Thyroid gland (tissue), 4 donors: ENCODE measurements around the gene EPS15. TPM values are rescaled to one million over a fixed set of nuclear protein-coding genes. Genes with fewer than 3 reads are reported as not detected.
A peak's percentile ranks its signal among the peaks of the same experiment; 100 is the strongest.
"Not testable (repeated sequence)": the region's sequence is repeated elsewhere in the genome, so short reads cannot be mapped to it uniquely, and the experiment has no call there.

ENCODE experiments used
- DNase-seq, 2 donors: peaks; one replicate each; pipeline ENCODE4 v3.0.0-alpha.2; 2019
- H3K27ac ChIP-seq, 3 donors: fragments of 200-600 bp; sonication (generic); 1 replicate in 2 of 3; 2 replicates in 1 of 3; pipeline ENCODE4 v1.5.1; 2016 to 2019; ENCODE audit warnings: mild to moderate bottlenecking in 1 of 3, moderate library complexity in 1 of 3
- H3K27me3 ChIP-seq: fragments of 200-600 bp; sonication (generic); one replicate; pipeline ENCODE4 v1.5.1; 2019
- H3K36me3 ChIP-seq, 2 donors: fragments of 200-600 bp; sonication (generic); one replicate each; pipeline ENCODE4 v1.5.1; 2016 to 2019
- H3K4me1 ChIP-seq, 2 donors: fragments of 200-600 bp; sonication (generic); one replicate each; pipeline ENCODE4 v1.5.1; 2017 to 2019
- H3K4me3 ChIP-seq, 3 donors: fragments of 200-600 bp; sonication (generic); replicated peaks in 1 of 3; 1 replicate in 2 of 3; 2 replicates in 1 of 3; pipeline ENCODE4 v1.5.1; 2016; ENCODE audit warnings: mild to moderate bottlenecking in 1 of 3
- H3K9me3 ChIP-seq: fragments of 200-600 bp; sonication (generic); one replicate; pipeline ENCODE4 v1.5.1; 2017
- CTCF ChIP-seq, 6 experiments: fragments of 200-600 bp in 3 of 6; fragments of 450-650 bp in 3 of 6; sonication (generic) in 3 of 6; IDR thresholded peaks; one replicate each; pipeline ENCODE4 v1.5.1; 2016 to 2019; ENCODE audit warnings: antibody characterized with exemption in 6 of 6, mild to moderate bottlenecking in 2 of 6, inconsistent platforms in 1 of 6, moderate library complexity in 1 of 6
- POLR2A ChIP-seq, 2 donors: fragments of 450-650 bp; IDR thresholded peaks; one replicate each; pipeline ENCODE4 v1.6.1; 2017; ENCODE audit warnings: antibody characterized with exemption in 2 of 2, mild to moderate bottlenecking in 2 of 2, moderate library complexity in 1 of 2
- WGBS, 2 donors: methylation state at CpG; one replicate each; pipeline ENCODE4 v1.1.5; 2017; 5-methylcytosine and 5-hydroxymethylcytosine counted together
- intact Hi-C: fragments of 100-400 bp; cut with DNase I; formaldehyde crosslinking; loops from one replicate; pipeline ENCODE4 v1.15.1; 2023
- total RNA-seq, 4 donors: library from RNA; depleted of rRNA; stranded (reverse); fragments of >200 nt; gene quantifications; one replicate each; pipeline ENCODE4 v1.2.3, GENCODE V29; 2016

The EPS15 gene
- total RNA-seq, 4 donors from 2014 or later, result 88.0 to 128 (median 102) TPM

GRCh38 chr1:51506537-51506936, 12.5 kb downstream of the EPS15 start:
- Histone ChIP-seq H3K9me3 (no peaks in the 10 kb centered on the region), H3K27me3 (no peaks in the 10 kb centered on the region), H3K4me3 (no peak overlapping the region), H3K36me3 (no peaks in the 10 kb centered on the region), H3K4me1 (peaks cover 19 to 27% of the 10 kb centered on the region in 2 donors), H3K27ac (no peak overlapping the region)
- TF ChIP-seq POLR2A (IDR thresholded peaks at IDR 0.05) (no peak), CTCF (IDR thresholded peaks at IDR 0.05) (no peak)
- 25 to 26% methylated on average over 3 of the region's 3 CpGs for WGBS, 2 donors
- DNase-seq, result peak in 1 of 2 donors; percentile 10
- intact Hi-C loops, result no loop called here

DNA sequence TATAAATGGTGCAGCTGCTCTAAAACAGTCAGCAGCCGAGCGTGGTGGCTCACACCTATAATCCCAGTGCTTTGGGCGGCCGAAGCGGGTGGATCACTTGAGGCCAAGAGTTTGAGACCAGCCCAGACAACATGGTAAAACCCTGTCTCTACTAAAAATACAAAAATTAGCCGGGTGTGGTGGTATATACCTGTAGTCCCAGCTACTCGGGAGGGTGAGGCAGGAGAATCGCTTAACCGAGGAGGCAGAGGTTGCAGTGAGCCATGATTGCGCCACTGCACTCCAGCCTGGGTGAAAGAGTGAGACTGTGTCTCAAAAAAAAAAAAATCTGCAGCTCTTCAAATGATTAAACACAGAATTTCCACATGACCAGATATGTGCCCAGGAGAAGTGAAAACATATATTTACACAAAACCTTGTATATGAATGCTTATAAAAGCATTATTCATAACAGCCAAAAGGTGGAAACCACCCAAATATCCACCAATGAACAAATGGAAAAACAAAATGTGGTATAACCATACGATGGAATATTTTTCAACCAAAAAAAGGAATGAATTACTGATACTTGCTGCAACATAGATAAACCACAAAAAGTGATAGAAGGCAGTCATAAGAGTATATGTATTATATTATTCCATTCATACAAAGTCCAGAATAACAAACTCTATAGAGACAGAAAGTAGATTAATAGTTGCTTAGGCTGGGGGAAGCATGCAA, 14.1 kb downstream of the EPS15 start:
- no peaks in the 10 kb centered on the region for H3K9me3 ChIP-seq
- H3K4me1 ChIP-seq, result peaks cover 16 to 20% of the 10 kb centered on the region in 2 donors
- intact Hi-C loops, result no loop called here
- no peaks in the 10 kb centered on the region for H3K27me3 ChIP-seq
- 90 to 92% methylated on average over 11 of the region's 11 CpGs for WGBS, 2 donors
- no peak overlapping the region for H3K4me3 ChIP-seq
- TF ChIP-seq POLR2A (IDR thresholded peaks at IDR 0.05), result no peak
- no peak for TF ChIP-seq CTCF (IDR thresholded peaks at IDR 0.05)
- no peak for DNase-seq
- H3K27ac ChIP-seq, result no peak overlapping the region
- H3K36me3 ChIP-seq, result no peaks in the 10 kb centered on the region

DNA sequence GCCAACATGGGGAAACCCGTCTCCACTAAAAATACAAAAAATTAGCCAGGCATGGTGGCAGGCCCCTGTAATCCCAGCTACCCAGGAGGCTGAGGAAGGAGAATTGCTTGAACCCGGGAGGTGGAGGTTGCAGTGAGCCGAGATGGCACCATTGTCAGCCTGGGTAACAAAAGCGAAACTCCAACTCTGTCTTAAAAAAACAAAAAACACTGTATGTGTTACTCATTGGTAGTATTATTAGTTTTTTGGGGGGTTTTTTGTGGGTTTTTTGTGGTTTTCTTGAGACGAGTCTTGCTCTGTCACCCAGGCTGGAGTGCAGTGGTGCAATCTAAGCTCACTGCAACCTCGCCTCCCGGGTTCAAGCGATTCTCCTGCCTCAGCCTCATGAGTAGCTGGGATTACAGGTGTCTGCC, 17.8 kb downstream of the EPS15 start:
- H3K27ac ChIP-seq, DNase-seq, H3K36me3 ChIP-seq, intact Hi-C loops, H3K4me3 ChIP-seq, H3K4me1 ChIP-seq, H3K27me3 ChIP-seq, H3K9me3 ChIP-seq: not testable (repeated sequence)
- 89 to 91% methylated on average over 8 of the region's 8 CpGs for WGBS, 2 donors

- WGBS, 2 donors, result 98 to 99% methylated on average over 2 of the region's 2 CpGs
- intact Hi-C loops, result no loop called here
- Histone ChIP-seq H3K27ac (no peak overlapping the region), H3K27me3 (no peaks in the 10 kb centered on the region), H3K4me1 (peaks cover 4 to 6% of the 10 kb centered on the region in 2 donors), H3K36me3 (no peaks in the 10 kb centered on the region), H3K4me3 (no peak overlapping the region), H3K9me3 (no peaks in the 10 kb centered on the region)
- no peak for DNase-seq
- TF ChIP-seq CTCF (IDR thresholded peaks at IDR 0.05) (no peak), POLR2A (IDR thresholded peaks at IDR 0.05) (no peak)
These were observed 19.4 kb downstream of the EPS15 start for GRCh38 chr1:51499694-51500093.

DNA sequence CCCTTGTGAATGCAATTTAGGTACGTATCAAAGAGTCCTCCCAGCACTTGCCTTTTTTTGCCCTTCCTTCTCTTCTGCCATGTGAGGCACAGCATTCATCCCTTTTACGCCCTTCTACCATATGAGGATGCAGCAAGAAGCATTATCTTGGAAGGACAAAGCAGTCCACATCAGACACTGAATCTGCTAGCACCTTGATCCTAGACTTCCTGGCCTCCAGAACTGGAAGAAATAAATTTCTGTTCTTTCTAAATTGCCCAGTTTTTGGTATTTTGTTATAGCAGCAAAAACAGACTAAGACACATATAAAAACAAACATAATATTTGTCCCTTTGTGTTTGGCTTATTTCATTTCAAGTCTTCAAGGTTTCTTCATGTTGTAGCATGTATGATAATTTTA, 20.1 kb downstream of the EPS15 start:
- intact Hi-C loops, result no loop called here
- no peaks in the 10 kb centered on the region for H3K36me3 ChIP-seq
- DNase-seq, result no peak
- H3K9me3 ChIP-seq, result no peaks in the 10 kb centered on the region
- H3K27ac ChIP-seq, result no peak overlapping the region
- H3K4me1 ChIP-seq, result peaks cover 6 to 12% of the 10 kb centered on the region in 2 donors
- H3K27me3 ChIP-seq, result no peaks in the 10 kb centered on the region
- TF ChIP-seq POLR2A (IDR thresholded peaks at IDR 0.05), result no peak
- TF ChIP-seq CTCF (IDR thresholded peaks at IDR 0.05), result no peak
- no peak overlapping the region for H3K4me3 ChIP-seq
- 96 to 98% methylated on average over 2 of the region's 2 CpGs for WGBS, 2 donors
